Smooth muscle cell (in vitro differentiated cells): Measurements from ENCODE around the gene SH3GLB1. TPM values are rescaled to one million over a fixed set of nuclear protein-coding genes. Genes with fewer than 3 reads are reported as not detected.

Source experiments
- DNase-seq: peaks from one replicate; lab custom pipeline; 2025; ENCODE audit not compliant: unreplicated experiment; lab: John Stamatoyannopoulos, UW
- H2AFZ ChIP-seq: fragments of 200-600 bp; sonication (generic); 2 replicates; pipeline ENCODE4 v1.6.0; 2016; ENCODE audit warnings: antibody characterized with exemption, low read depth, mild to moderate bottlenecking
- H3F3A ChIP-seq: fragments of 200-600 bp; sonication (generic); 2 replicates; pipeline ENCODE4 v1.6.0; 2017; ENCODE audit warnings: antibody characterized with exemption, low read depth
- H3K27ac ChIP-seq: fragments of 200-600 bp; sonication (generic); 2 replicates; pipeline ENCODE4 v1.5.1; 2016; ENCODE audit warnings: low read depth, mild to moderate bottlenecking
- H3K27me3 ChIP-seq: fragments of 200-600 bp; sonication (generic); 2 replicates; pipeline ENCODE4 v1.6.1; 2016; ENCODE audit warnings: low read depth, mild to moderate bottlenecking
- H3K36me3 ChIP-seq: fragments of 200-600 bp; sonication (generic); 2 replicates; pipeline ENCODE4 v1.5.1; 2016; ENCODE audit warnings: low read depth
- H3K4me1 ChIP-seq: fragments of 200-600 bp; sonication (generic); 2 replicates; pipeline ENCODE4 v1.5.1; 2016; ENCODE audit warnings: low read depth
- H3K4me2 ChIP-seq: fragments of 200-600 bp; sonication (generic); 2 replicates; pipeline ENCODE4 v1.6.0; 2016; ENCODE audit warnings: mild to moderate bottlenecking
- H3K4me3 ChIP-seq: fragments of 200-600 bp; sonication (generic); 2 replicates; pipeline ENCODE4 v1.5.1; 2016; ENCODE audit warnings: mild to moderate bottlenecking
- H3K79me2 ChIP-seq: fragments of 200-600 bp; sonication (generic); 2 replicates; pipeline ENCODE4 v1.6.0; 2016; ENCODE audit warnings: low read depth, mild to moderate bottlenecking
- H3K9ac ChIP-seq: fragments of 200-600 bp; sonication (generic); 2 replicates; pipeline ENCODE4 v1.6.0; 2016; ENCODE audit warnings: low read depth
- H3K9me3 ChIP-seq: fragments of 200-600 bp; sonication (generic); replicated peaks from 2 replicates; pipeline ENCODE4 v1.5.1; 2016; ENCODE audit warnings: low read depth
- H4K20me1 ChIP-seq: fragments of 200-600 bp; sonication (generic); 2 replicates; pipeline ENCODE4 v1.6.0; 2016; ENCODE audit warnings: low read depth
- WGBS: methylation state at CpG from one replicate; pipeline ENCODE4 v1.1.7; 2016; ENCODE audit warnings: low lambda C conversion rate; 5-methylcytosine and 5-hydroxymethylcytosine counted together
- polyA plus RNA-seq: library from polyadenylated mRNA; unstranded; fragments of >200 nt; fragmentation: Nextera tagmentation; extraction: Ambion mirVana; gene quantifications from 2 replicates; pipeline ENCODE4 v1.2.1, GENCODE V29; 2016
- total RNA-seq: library from RNA; depleted of rRNA; stranded (reverse); fragments of >200 nt; gene quantifications from 2 replicates; pipeline ENCODE4 v1.2.3, GENCODE V29; 2014
- TF ChIP-seq, protein P1 (sequence below): fragments of 200-600 bp; sonication (generic); IDR thresholded peaks from 2 replicates; pipeline ENCODE4 v1.5.1; 2017; ENCODE audit warnings: borderline replicate concordance, mild to moderate bottlenecking, antibody characterized with exemption; ENCODE audit not compliant: insufficient read depth, poor library complexity, severe bottlenecking

Gene SH3GLB1
- total and polyA plus RNA-seq, 2 experiments from 2014 or later = 69.0 to 86.8 TPM

DNA sequence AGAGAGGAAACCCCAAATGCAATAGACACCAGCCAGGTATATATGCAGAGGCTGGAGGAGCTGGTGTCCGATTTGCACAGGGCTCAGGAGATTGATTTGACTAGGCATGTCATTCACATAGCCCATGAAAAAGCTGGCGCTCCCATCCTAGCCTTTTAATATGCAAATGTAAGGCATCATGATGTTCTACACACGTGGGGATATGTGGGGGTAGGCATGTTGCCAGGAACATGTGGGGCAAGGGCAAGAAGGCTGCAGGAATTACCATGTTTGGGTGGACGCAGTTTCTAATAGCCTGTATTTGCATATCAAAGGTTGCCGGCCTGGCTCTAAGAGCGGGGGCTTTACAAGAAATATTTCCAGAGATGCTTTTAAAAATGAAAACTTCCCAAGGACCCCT is 11.7 kb upstream of the SH3GLB1 start:
- Histone ChIP-seq H3K4me1 (no peaks in the 10 kb centered on the region), H3K36me3 (no peaks in the 10 kb centered on the region), H3K4me3 (no peak overlapping the region), H4K20me1 (no peaks in the 10 kb centered on the region), H3K9ac (no peak overlapping the region), H3K79me2 (no peaks in the 10 kb centered on the region), H3K9me3 (no peaks in the 10 kb centered on the region), H3F3A (no peaks in the 10 kb centered on the region), H2AFZ (no peak overlapping the region), H3K27me3 (peaks cover 5% of the 10 kb centered on the region), H3K4me2 (no peak overlapping the region), H3K27ac (no peak overlapping the region)
- TF ChIP-seq, protein P1, sequence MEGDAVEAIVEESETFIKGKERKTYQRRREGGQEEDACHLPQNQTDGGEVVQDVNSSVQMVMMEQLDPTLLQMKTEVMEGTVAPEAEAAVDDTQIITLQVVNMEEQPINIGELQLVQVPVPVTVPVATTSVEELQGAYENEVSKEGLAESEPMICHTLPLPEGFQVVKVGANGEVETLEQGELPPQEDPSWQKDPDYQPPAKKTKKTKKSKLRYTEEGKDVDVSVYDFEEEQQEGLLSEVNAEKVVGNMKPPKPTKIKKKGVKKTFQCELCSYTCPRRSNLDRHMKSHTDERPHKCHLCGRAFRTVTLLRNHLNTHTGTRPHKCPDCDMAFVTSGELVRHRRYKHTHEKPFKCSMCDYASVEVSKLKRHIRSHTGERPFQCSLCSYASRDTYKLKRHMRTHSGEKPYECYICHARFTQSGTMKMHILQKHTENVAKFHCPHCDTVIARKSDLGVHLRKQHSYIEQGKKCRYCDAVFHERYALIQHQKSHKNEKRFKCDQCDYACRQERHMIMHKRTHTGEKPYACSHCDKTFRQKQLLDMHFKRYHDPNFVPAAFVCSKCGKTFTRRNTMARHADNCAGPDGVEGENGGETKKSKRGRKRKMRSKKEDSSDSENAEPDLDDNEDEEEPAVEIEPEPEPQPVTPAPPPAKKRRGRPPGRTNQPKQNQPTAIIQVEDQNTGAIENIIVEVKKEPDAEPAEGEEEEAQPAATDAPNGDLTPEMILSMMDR = no peak
- DNase-seq = no peak
- 56% methylated on average over 6 of the region's 6 CpGs for WGBS

DNA sequence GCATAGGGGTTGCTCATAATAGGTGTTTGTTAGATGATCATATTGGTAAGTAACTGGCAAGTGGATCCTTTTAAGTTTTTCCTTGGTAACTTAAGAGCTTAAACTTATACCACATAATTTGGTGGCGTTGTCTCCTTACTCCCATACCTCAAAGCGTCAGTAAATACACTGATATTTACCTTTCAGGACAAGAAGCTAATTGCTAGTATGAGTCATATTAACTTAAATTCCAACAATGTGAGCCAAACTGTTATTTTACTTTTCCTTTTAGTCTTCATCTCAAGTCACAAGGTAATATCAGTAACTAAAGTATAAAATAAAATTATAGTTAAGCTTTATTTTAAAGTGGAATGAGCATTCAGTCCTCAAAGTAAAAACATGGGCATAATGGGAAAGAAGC is 9.0 kb upstream of the SH3GLB1 start:
- no peaks in the 10 kb centered on the region for H3K4me1 ChIP-seq
- no peak overlapping the region for H3K9ac ChIP-seq
- no peaks in the 10 kb centered on the region for H3K79me2 ChIP-seq
- peaks cover 5% of the 10 kb centered on the region for H3K27me3 ChIP-seq
- H3F3A ChIP-seq = no peaks in the 10 kb centered on the region
- no peaks in the 10 kb centered on the region for H3K9me3 ChIP-seq
- WGBS = 63% methylated on average over 2 of the region's 2 CpGs
- TF ChIP-seq, protein P1 = no peak
- H3K36me3 ChIP-seq = no peaks in the 10 kb centered on the region
- no peak for DNase-seq
- no peak overlapping the region for H3K4me2 ChIP-seq
- no peak overlapping the region for H3K27ac ChIP-seq
- H4K20me1 ChIP-seq = no peaks in the 10 kb centered on the region
- no peak overlapping the region for H3K4me3 ChIP-seq
- H2AFZ ChIP-seq = no peak overlapping the region

DNA sequence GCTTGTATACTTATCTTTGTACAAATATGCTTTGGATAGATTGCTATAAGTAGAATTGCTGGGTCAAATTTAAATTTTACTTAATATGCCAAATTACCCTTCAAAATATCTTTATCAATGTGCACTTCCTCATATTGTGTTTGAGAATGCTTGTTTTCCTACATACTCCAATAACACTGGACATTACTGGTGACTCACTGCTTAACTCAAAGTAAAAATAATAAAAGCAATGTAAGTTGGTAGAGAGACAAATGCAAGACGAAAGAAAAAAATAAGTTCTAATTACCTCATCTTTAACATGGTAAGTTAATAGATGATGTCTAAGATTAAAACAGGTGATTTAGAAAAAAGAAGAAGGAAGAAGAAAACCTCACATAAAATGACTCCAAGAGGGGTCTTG is 7.9 kb upstream of the SH3GLB1 start:
- H4K20me1 ChIP-seq = no peaks in the 10 kb centered on the region
- TF ChIP-seq, protein P1 = no peak
- H3K9ac ChIP-seq = no peak overlapping the region
- H3K9me3 ChIP-seq = no peaks in the 10 kb centered on the region
- no peak overlapping the region for H3K4me3 ChIP-seq
- no peak overlapping the region for H3K27ac ChIP-seq
- H3K27me3 ChIP-seq = peaks cover 5% of the 10 kb centered on the region
- no peak overlapping the region for H2AFZ ChIP-seq
- no peak overlapping the region for H3K4me2 ChIP-seq
- no peaks in the 10 kb centered on the region for H3K4me1 ChIP-seq
- 70% methylated on average over 1 of the region's 1 CpG for whole genome bisulfite sequencing
- H3K79me2 ChIP-seq = no peaks in the 10 kb centered on the region
- no peaks in the 10 kb centered on the region for H3K36me3 ChIP-seq
- no peak for DNase-seq
- no peaks in the 10 kb centered on the region for H3F3A ChIP-seq

DNA sequence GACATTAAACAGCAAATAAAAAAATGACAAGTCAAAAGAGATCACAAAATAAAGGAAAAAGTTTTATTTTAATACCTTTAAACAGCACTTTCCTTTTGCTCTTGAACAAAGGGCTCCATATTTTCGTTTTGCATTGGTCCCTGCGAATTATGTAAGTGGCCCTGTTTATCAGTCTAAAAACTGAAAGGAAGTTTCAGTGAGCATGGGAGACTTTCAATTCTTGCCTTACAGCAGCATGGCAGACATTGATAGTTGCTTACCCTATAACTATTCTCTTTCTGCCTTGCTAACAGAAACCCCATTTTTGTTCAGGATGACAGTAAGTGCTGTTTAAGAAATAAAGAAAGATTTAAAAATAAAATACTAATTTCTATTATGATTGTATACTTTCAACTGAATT is 5.2 kb upstream of the SH3GLB1 start:
- Histone ChIP-seq H3K4me1 (peaks cover 4% of the 10 kb centered on the region), H3K4me3 (no peak overlapping the region), H2AFZ (no peak overlapping the region), H3K9me3 (no peaks in the 10 kb centered on the region), H3F3A (no peaks in the 10 kb centered on the region), H3K79me2 (no peaks in the 10 kb centered on the region), H3K27ac (no peak overlapping the region), H4K20me1 (no peaks in the 10 kb centered on the region), H3K36me3 (no peaks in the 10 kb centered on the region), H3K4me2 (no peak overlapping the region), H3K9ac (no peak overlapping the region), H3K27me3 (no peaks in the 10 kb centered on the region)
- TF ChIP-seq, protein P1 = no peak
- 78% methylated on average over 2 of the region's 2 CpGs for whole genome bisulfite sequencing
- DNase-seq = no peak
